OCI-LY3 (cell line): ENCODE measurements around the gene LIN7B.
"Not testable (repeated sequence)": the region's sequence is repeated elsewhere in the genome, so short reads cannot be mapped to it uniquely, and the experiment has no call there.

Source experiments
- CTCF ChIP-seq: fragments of 200-600, 300-600 bp; sonication (generic); IDR thresholded peaks from 2 replicates; pipeline ENCODE4 v1.5.1; 2014; ENCODE audit warnings: antibody characterized with exemption, low read length, low read depth
- EZH2phosphoT487 ChIP-seq: fragments of 200-600 bp; shearing (Covaris generic); IDR thresholded peaks from 2 replicates; pipeline ENCODE4 v1.6.1; 2018; ENCODE audit warnings: antibody characterized with exemption, mixed run types, low read depth

DNA sequence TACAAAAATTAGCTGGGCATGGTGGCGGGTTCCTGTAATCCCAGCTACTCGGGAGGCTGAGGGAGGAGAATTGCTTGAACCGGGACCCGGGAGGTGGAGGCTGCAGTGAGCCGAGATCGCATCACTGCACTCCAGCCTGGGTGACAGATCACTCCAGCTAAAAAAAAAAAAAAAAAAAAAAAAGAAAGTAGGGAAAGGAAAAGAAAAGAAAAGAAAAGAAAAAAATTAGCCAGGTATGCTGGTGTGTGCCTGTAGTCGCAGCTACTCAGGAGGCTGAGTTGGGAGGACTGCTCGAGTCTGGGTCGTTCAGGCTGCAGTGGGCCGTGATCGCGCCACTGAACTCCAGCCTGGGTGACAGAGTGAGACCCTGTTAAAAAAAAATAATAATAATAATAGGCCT is 13.1 kb downstream of the LIN7B start:
- not testable (repeated sequence) for TF ChIP-seq CTCF, EZH2phosphoT487
